BJ (cell line): ENCODE results near the gene MLLT3. TPM values are rescaled to one million over a fixed set of nuclear protein-coding genes. Genes with fewer than 3 reads are reported as not detected.

Experiments
- CTCF ChIA-PET: fragments of 350-600 bp; formaldehyde crosslinking; extraction: SDS; loops from one replicate; lab custom pipeline; 2021; ENCODE audit warnings: antibody characterized with exemption, inconsistent platforms; lab: Yijun Ruan, JAX
- POLR2A ChIA-PET: fragments of 300-600 bp; sonication (Branson Sonifier 250); formaldehyde crosslinking; extraction: SDS; loops from one replicate; lab custom pipeline; 2021; ENCODE audit warnings: antibody characterized with exemption; lab: Charles Lee
- DNase-seq: peaks from one replicate; pipeline ENCODE4 v3.0.0-alpha.2; 2011; ENCODE audit warnings: low read depth
- H3K27me3 ChIP-seq: 2 replicates; pipeline ENCODE4 v1.6.0; 2011; ENCODE audit warnings: low read length; ENCODE audit not compliant: control insufficient read depth, insufficient read depth
- H3K36me3 ChIP-seq: 2 replicates; pipeline ENCODE4 v1.5.1; 2011; ENCODE audit warnings: low read length; ENCODE audit not compliant: control insufficient read depth, insufficient read depth
- H3K4me3 ChIP-seq: 2 replicates; pipeline ENCODE4 v1.5.1; 2011; ENCODE audit warnings: low read depth, mild to moderate bottlenecking, control low read depth, low read length
- CTCF ChIP-seq: IDR thresholded peaks from 2 replicates; pipeline ENCODE4 v1.5.1; 2011; ENCODE audit warnings: low read depth, mild to moderate bottlenecking, control low read depth, inconsistent platforms, low read length, moderate library complexity; ENCODE audit not compliant: insufficient read depth
- polyA plus RNA-seq: library from polyadenylated mRNA; depleted of rRNA; stranded (reverse); fragments of >200 nt; gene quantifications from 2 replicates; pipeline ENCODE4 v1.2.3, GENCODE V29; 2011

Gene MLLT3
- polyA plus RNA-seq, 1 experiment, result 13.8 TPM

GRCh38 chr9:20441166-20441565 is 181.1 kb downstream of the MLLT3 start:
- CTCF ChIA-PET, result interaction anchor here (0.6 kb wide), 1 partner anchor 41 kb away, joined by 3 read pairs; no protein-coding TSS in a partner anchor

GRCh38 chr9:20437476-20437875 is 184.8 kb downstream of the MLLT3 start:
- H3K4me3 ChIP-seq, result no peak overlapping the region
- TF ChIP-seq CTCF, result no peak
- POLR2A ChIA-PET, result interaction anchor here (0.6 kb wide), 1 partner anchor 138 kb away, joined by 3 read pairs; no protein-coding TSS in a partner anchor
- no peaks in the 10 kb centered on the region; the same call in 1 of the 2 replicates for H3K36me3 ChIP-seq
- DNase-seq, result peak; percentile 87
- no peaks in the 10 kb centered on the region for H3K27me3 ChIP-seq
- CTCF ChIA-PET, result interaction anchor here (0.6 to 1.9 kb wide), 3 partner anchors 10 to 504 kb away, joined by 3 to 5 read pairs (median 4); no protein-coding TSS in a partner anchor

More at GRCh38 chr9:20441166-20441565, 181.1 kb downstream of the MLLT3 start:
- no peak for TF ChIP-seq CTCF
- Histone ChIP-seq H3K4me3 (no peak overlapping the region), H3K27me3 (no peaks in the 10 kb centered on the region), H3K36me3 (no peaks in the 10 kb centered on the region; the same call in 1 of the 2 replicates)
- DNase-seq, result no peak
- POLR2A ChIA-PET, result no interaction called here

- no peak for TF ChIP-seq CTCF
- ChIA-PET CTCF (interaction anchor here (0.6 to 1.4 kb wide), 3 partner anchors 26 to 505 kb away, joined by 3 to 4 read pairs (median 3); no protein-coding TSS in a partner anchor), POLR2A (no interaction called here)
- no peaks in the 10 kb centered on the region for H3K27me3 ChIP-seq
- H3K4me3 ChIP-seq, result no peak overlapping the region
- no peaks in the 10 kb centered on the region; the same call in 1 of the 2 replicates for H3K36me3 ChIP-seq
- DNase-seq, result no peak
These were observed 185.7 kb downstream of the MLLT3 start for GRCh38 chr9:20436476-20437195.

GRCh38 chr9:20428976-20429375 is 193.3 kb downstream of the MLLT3 start:
- Histone ChIP-seq H3K4me3 (no peak overlapping the region), H3K27me3 (no peaks in the 10 kb centered on the region), H3K36me3 (no peaks in the 10 kb centered on the region)
- no peak for TF ChIP-seq CTCF
- CTCF ChIA-PET, result no interaction called here
- POLR2A ChIA-PET, result no interaction called here
- no peak for DNase-seq

DNA sequence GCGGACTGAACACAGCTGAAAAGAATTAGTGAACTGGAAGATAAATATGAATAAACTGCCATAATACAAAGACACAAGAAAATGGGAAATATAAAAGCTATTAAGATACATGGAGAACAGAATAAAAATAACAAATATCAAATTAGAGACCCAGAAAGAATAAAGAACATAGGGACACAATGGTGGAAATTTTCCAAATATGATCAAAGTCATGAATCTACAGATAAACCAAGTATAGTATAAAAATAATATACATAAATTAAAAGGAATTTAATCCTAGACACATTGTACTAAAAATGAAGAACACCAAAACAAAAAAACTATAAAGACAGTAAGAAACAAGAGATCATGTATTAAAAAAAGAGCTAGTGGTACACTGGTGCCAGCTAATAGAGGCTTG is 194.9 kb downstream of the MLLT3 start:
- no peaks in the 10 kb centered on the region for H3K36me3 ChIP-seq
- H3K27me3 ChIP-seq, result no peaks in the 10 kb centered on the region
- CTCF ChIA-PET, result no interaction called here
- POLR2A ChIA-PET, result interaction anchor here (0.7 kb wide), 1 partner anchor 8 kb away, joined by 3 read pairs; no protein-coding TSS in a partner anchor
- H3K4me3 ChIP-seq, result no peak overlapping the region
- DNase-seq, result no peak
- TF ChIP-seq CTCF, result no peak
